ENCODE measurements around the gene EBI3. TPM values are rescaled to one million over a fixed set of nuclear protein-coding genes. Genes with fewer than 3 reads are reported as not detected.

The EBI3 gene
- total RNA-seq, 5 donors from 2014 or later (not counting 1 experiment from before 2014, with no cell fraction given): 0.38 to 0.92 (median 0.79) TPM; not detected in 2

GRCh38 chr19:4260613-4261191 lies 31.4 kb downstream of the EBI3 start:
- POLR2A ChIA-PET: no interaction called here

GRCh38 chr19:4264812-4265211 lies 35.5 kb downstream of the EBI3 start:
- ChIA-PET CTCF (interaction anchor here in 1 of 2 donors (0.6 to 1.2 kb wide), 2 partner anchors 88 to 172 kb away, joined by 3 to 5 read pairs; no protein-coding TSS in a partner anchor), POLR2A (no interaction called here)
- H3K4me1 ChIP-seq (ENCODE audit: control insufficient read depth in 1 of 2, extremely low read depth in 1 of 2, insufficient read depth in 2 of 2, low read length in 2 of 2): peaks cover 7 to 34% of the 10 kb centered on the region in 2 experiments
- Mint-ChIP-seq H3K27ac (peak overlapping the region; percentile 39 to 79), H3K4me3 (peak overlapping the region in 2 of 3 donors; percentile 22 to 28), H3K4me1 (peaks cover 21 to 45% (median 29%) of the 10 kb centered on the region in 3 donors), H3K9me3 (no peaks in the 10 kb centered on the region), H3K36me3 (peaks cover 35% of the 10 kb centered on the region), H3K27me3 (no peaks in the 10 kb centered on the region)
- 18% methylated on average over 3 of the region's 4 CpGs for WGBS (ENCODE audit: insufficient coverage)
- no peak overlapping the region for H3K27ac ChIP-seq (ENCODE audit: low read length)
- H3K9me3 ChIP-seq: no peaks in the 10 kb centered on the region
- ATAC-seq (replicated peaks in 1 of 4): peak in 3 of 4 experiments; percentile 47 to 60 (median 47)
- H3K36me3 ChIP-seq (ENCODE audit: control insufficient read depth in 2 of 2, extremely low read depth in 1 of 2, insufficient read depth in 1 of 2, low read length in 1 of 2): peaks cover 21 to 65% of the 10 kb centered on the region in 2 donors
- no peak overlapping the region for H3K4me3 ChIP-seq (ENCODE audit: control insufficient read depth in 1 of 2, extremely low read depth in 1 of 2, low read length in 1 of 2)
- DNase-seq: peak in 1 of 35 experiments; percentile 48
- H3K27me3 ChIP-seq (replicated peaks in 1 of 2; ENCODE audit: control insufficient read depth in 2 of 2, extremely low read depth in 1 of 2, insufficient read depth in 2 of 2, low read length in 1 of 2): no peaks in the 10 kb centered on the region

More at GRCh38 chr19:4260613-4261191, 31.4 kb downstream of the EBI3 start:
- Histone ChIP-seq H3K4me3 (ENCODE audit: control insufficient read depth in 1 of 2, extremely low read depth in 1 of 2, low read length in 1 of 2) (no peak overlapping the region), H3K27me3 (replicated peaks in 1 of 2; ENCODE audit: control insufficient read depth in 2 of 2, extremely low read depth in 1 of 2, insufficient read depth in 2 of 2, low read length in 1 of 2) (no peaks in the 10 kb centered on the region), H3K9me3 (peaks cover 2% of the 10 kb centered on the region), H3K4me1 (ENCODE audit: control insufficient read depth in 1 of 2, extremely low read depth in 1 of 2, insufficient read depth in 2 of 2, low read length in 2 of 2) (peaks cover 6 to 22% of the 10 kb centered on the region in 2 experiments), H3K27ac (ENCODE audit: low read length) (no peak overlapping the region), H3K36me3 (ENCODE audit: control insufficient read depth in 2 of 2, extremely low read depth in 1 of 2, insufficient read depth in 1 of 2, low read length in 1 of 2) (peaks cover 24 to 65% of the 10 kb centered on the region in 2 donors)
- H3K36me3 Mint-ChIP-seq: peaks cover 28% of the 10 kb centered on the region
- WGBS (ENCODE audit: insufficient coverage): 100% methylated on average over 8 of the region's 11 CpGs
- H3K27me3 Mint-ChIP-seq: no peaks in the 10 kb centered on the region
- H3K9me3 Mint-ChIP-seq: no peaks in the 10 kb centered on the region
- ATAC-seq (replicated peaks in 1 of 4) (no peak), DNase-seq (no peak)
- peaks cover 8 to 25% (median 14%) of the 10 kb centered on the region in 3 donors for H3K4me1 Mint-ChIP-seq
- CTCF ChIA-PET: interaction anchor here in 1 of 2 donors (0.6 kb wide), 1 partner anchor 558 kb away, joined by 5 read pairs; no protein-coding TSS in a partner anchor
- H3K27ac Mint-ChIP-seq: no peak overlapping the region
- H3K4me3 Mint-ChIP-seq: no peak overlapping the region

GRCh38 chr19:4266253-4267000 lies 37.1 kb downstream of the EBI3 start:
- Mint-ChIP-seq H3K4me3 (no peak overlapping the region), H3K9me3 (no peaks in the 10 kb centered on the region), H3K27me3 (no peaks in the 10 kb centered on the region), H3K27ac (peak overlapping the region in 1 of 2 donors; percentile 39), H3K36me3 (peaks cover 30% of the 10 kb centered on the region), H3K4me1 (peaks cover 21 to 45% (median 29%) of the 10 kb centered on the region in 3 donors)
- Histone ChIP-seq H3K27ac (ENCODE audit: low read length) (no peak overlapping the region), H3K27me3 (replicated peaks in 1 of 2; ENCODE audit: control insufficient read depth in 2 of 2, extremely low read depth in 1 of 2, insufficient read depth in 2 of 2, low read length in 1 of 2) (no peaks in the 10 kb centered on the region), H3K9me3 (no peaks in the 10 kb centered on the region), H3K36me3 (ENCODE audit: control insufficient read depth in 2 of 2, extremely low read depth in 1 of 2, insufficient read depth in 1 of 2, low read length in 1 of 2) (peaks cover 16 to 61% of the 10 kb centered on the region in 2 donors), H3K4me3 (ENCODE audit: control insufficient read depth in 1 of 2, extremely low read depth in 1 of 2, low read length in 1 of 2) (no peak overlapping the region), H3K4me1 (ENCODE audit: control insufficient read depth in 1 of 2, extremely low read depth in 1 of 2, insufficient read depth in 2 of 2, low read length in 2 of 2) (peaks cover 7 to 34% of the 10 kb centered on the region in 2 experiments)
- POLR2A ChIA-PET: interaction anchor here in 1 of 2 donors (0.6 kb wide), 1 partner anchor 152 kb away, joined by 3 read pairs; no protein-coding TSS in a partner anchor
- DNase-seq (no peak), ATAC-seq (replicated peaks in 1 of 4) (no peak)
- WGBS (ENCODE audit: insufficient coverage): 84% methylated on average over 10 of the region's 18 CpGs
- CTCF ChIA-PET: interaction anchor here (0.6 to 1.8 kb wide), 11 partner anchors 10 to 259 kb away, joined by 3 to 14 read pairs (median 3); partner anchors contain the start of gene YJU2 (in 1 of the 2)

GRCh38 chr19:4267101-4267900 lies 38.0 kb downstream of the EBI3 start:
- POLR2A ChIA-PET: interaction anchor here in 1 of 2 donors (0.6 to 0.7 kb wide), 3 partner anchors 151 to 1928 kb away, joined by 3 to 4 read pairs (median 4); no protein-coding TSS in a partner anchor
- H3K27ac Mint-ChIP-seq: peak overlapping the region in 1 of 2 donors; percentile 34
- Histone ChIP-seq H3K27ac (ENCODE audit: low read length) (no peak overlapping the region), H3K4me1 (ENCODE audit: control insufficient read depth in 1 of 2, extremely low read depth in 1 of 2, insufficient read depth in 2 of 2, low read length in 2 of 2) (peaks cover 7 to 34% of the 10 kb centered on the region in 2 experiments), H3K4me3 (ENCODE audit: control insufficient read depth in 1 of 2, extremely low read depth in 1 of 2, low read length in 1 of 2) (no peak overlapping the region), H3K36me3 (ENCODE audit: control insufficient read depth in 2 of 2, extremely low read depth in 1 of 2, insufficient read depth in 1 of 2, low read length in 1 of 2) (peaks cover 22 to 59% of the 10 kb centered on the region in 2 donors), H3K9me3 (no peaks in the 10 kb centered on the region), H3K27me3 (replicated peaks in 1 of 2; ENCODE audit: control insufficient read depth in 2 of 2, extremely low read depth in 1 of 2, insufficient read depth in 2 of 2, low read length in 1 of 2) (no peaks in the 10 kb centered on the region)
- peaks cover 21 to 45% (median 29%) of the 10 kb centered on the region in 3 donors for H3K4me1 Mint-ChIP-seq
- peak in 34 of 35 experiments; percentile 14 to 69 (median 48) for DNase-seq
- no peaks in the 10 kb centered on the region for H3K9me3 Mint-ChIP-seq
- CTCF ChIA-PET: interaction anchor here (0.6 to 1.8 kb wide), 11 partner anchors 9 to 258 kb away, joined by 3 to 14 read pairs (median 3); partner anchors contain the start of gene YJU2 (in 1 of the 2)
- H3K4me3 Mint-ChIP-seq: no peak overlapping the region
- peaks cover 33% of the 10 kb centered on the region for H3K36me3 Mint-ChIP-seq
- peak; percentile 57 to 76 (median 64) for ATAC-seq (replicated peaks in 1 of 4)
- 60% methylated on average over 15 of the region's 21 CpGs for WGBS (ENCODE audit: insufficient coverage)
- no peaks in the 10 kb centered on the region for H3K27me3 Mint-ChIP-seq

- CTCF ChIA-PET: interaction anchor here (0.7 to 1.8 kb wide), 4 partner anchors 84 to 134 kb away, joined by 4 to 14 read pairs (median 6); no protein-coding TSS in a partner anchor
- Mint-ChIP-seq H3K36me3 (peaks cover 33% of the 10 kb centered on the region), H3K4me1 (peaks cover 21 to 45% (median 29%) of the 10 kb centered on the region in 3 donors), H3K27ac (peak overlapping the region in 1 of 2 donors; percentile 34), H3K27me3 (no peaks in the 10 kb centered on the region), H3K9me3 (no peaks in the 10 kb centered on the region), H3K4me3 (no peak overlapping the region)
- Histone ChIP-seq H3K4me1 (ENCODE audit: control insufficient read depth in 1 of 2, extremely low read depth in 1 of 2, insufficient read depth in 2 of 2, low read length in 2 of 2) (peaks cover 7 to 34% of the 10 kb centered on the region in 2 experiments), H3K9me3 (no peaks in the 10 kb centered on the region), H3K4me3 (ENCODE audit: control insufficient read depth in 1 of 2, extremely low read depth in 1 of 2, low read length in 1 of 2) (no peak overlapping the region), H3K27me3 (replicated peaks in 1 of 2; ENCODE audit: control insufficient read depth in 2 of 2, extremely low read depth in 1 of 2, insufficient read depth in 2 of 2, low read length in 1 of 2) (no peaks in the 10 kb centered on the region), H3K36me3 (ENCODE audit: control insufficient read depth in 2 of 2, extremely low read depth in 1 of 2, insufficient read depth in 1 of 2, low read length in 1 of 2) (peaks cover 22 to 50% of the 10 kb centered on the region in 2 donors), H3K27ac (ENCODE audit: low read length) (no peak overlapping the region)
- ATAC-seq (replicated peaks in 1 of 4) (no peak), DNase-seq (no peak)
- WGBS (ENCODE audit: insufficient coverage): 89% methylated on average over 29 of the region's 30 CpGs
- POLR2A ChIA-PET: interaction anchor here in 1 of 2 donors (0.6 to 0.7 kb wide), 2 partner anchors 272 to 1927 kb away, joined by 4 read pairs; no protein-coding TSS in a partner anchor
Observed at GRCh38 chr19:4267901-4268815, 38.8 kb downstream of the EBI3 start.
